ENCODE results near the gene KCNK2.

- TF ChIP-seq CTCF (IDR thresholded peaks at IDR 0.05) (no peak), EZH2 (IDR thresholded peaks at IDR 0.05) (no peak)
These were observed 46.0 kb downstream of the KCNK2 start for GRCh38 chr1:215128504-215128903.

All from neural progenitor cell (in vitro differentiated cells).